ENCODE measurements around the gene TP73.

TP73 gene

DNA sequence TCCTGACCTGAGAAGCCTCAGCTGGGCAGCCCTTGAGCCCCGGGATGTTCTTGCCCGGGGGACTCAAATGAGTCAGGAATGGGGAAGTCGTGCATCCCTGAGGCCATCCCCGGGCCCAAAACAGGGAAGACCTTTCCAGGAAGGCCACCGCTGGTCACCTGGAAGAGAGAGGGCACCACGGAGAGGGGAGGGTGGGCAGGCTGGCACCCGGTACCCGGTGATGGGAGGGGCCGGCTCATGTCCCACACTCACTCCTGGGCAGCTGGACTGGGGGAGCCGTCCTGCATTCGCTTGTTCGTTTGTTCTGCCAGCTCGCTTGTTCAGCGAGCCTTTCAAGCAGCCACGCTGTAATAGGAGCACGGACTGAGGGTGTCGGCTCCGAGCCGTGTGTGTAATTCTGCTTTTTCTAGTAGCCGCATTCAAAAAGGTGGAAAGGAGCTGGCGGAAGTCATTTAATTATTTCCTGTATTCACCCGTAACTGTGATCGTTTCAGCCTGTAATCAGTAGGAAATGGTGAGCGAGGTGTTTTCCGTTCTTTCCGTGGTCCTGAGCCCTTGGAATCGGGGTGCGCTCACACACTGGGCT lies 51.6 kb downstream of the TP73 start:
- H3K27ac ChIP-seq (ENCODE audit: low read depth, low read length), result no peak overlapping the region
- H4K20me1 ChIP-seq (ENCODE audit: control insufficient read depth, insufficient read depth, low read depth, low read length), result no peaks in the 10 kb centered on the region; the same call in 1 of the 2 replicates
- peak overlapping the region; percentile 57 for H3K4me2 ChIP-seq (ENCODE audit: low read length)
- H3K4me3 ChIP-seq (ENCODE audit: low read length), result peak overlapping the region; percentile 42
- no peaks in the 10 kb centered on the region for H3K9me2 ChIP-seq (replicated peaks; ENCODE audit: control insufficient read depth, low read length)
- no peaks in the 10 kb centered on the region; the same call in 1 of the 2 replicates for H3K36me3 ChIP-seq (ENCODE audit: control insufficient read depth, low read length)
- TF ChIP-seq, protein P1, sequence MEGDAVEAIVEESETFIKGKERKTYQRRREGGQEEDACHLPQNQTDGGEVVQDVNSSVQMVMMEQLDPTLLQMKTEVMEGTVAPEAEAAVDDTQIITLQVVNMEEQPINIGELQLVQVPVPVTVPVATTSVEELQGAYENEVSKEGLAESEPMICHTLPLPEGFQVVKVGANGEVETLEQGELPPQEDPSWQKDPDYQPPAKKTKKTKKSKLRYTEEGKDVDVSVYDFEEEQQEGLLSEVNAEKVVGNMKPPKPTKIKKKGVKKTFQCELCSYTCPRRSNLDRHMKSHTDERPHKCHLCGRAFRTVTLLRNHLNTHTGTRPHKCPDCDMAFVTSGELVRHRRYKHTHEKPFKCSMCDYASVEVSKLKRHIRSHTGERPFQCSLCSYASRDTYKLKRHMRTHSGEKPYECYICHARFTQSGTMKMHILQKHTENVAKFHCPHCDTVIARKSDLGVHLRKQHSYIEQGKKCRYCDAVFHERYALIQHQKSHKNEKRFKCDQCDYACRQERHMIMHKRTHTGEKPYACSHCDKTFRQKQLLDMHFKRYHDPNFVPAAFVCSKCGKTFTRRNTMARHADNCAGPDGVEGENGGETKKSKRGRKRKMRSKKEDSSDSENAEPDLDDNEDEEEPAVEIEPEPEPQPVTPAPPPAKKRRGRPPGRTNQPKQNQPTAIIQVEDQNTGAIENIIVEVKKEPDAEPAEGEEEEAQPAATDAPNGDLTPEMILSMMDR (IDR thresholded peaks at IDR 0.05; ENCODE audit: low read depth, low read length, poor library complexity, severe bottlenecking), result no peak
- no peak for TF ChIP-seq EZH2phosphoT487 (IDR thresholded peaks at IDR 0.05; ENCODE audit: borderline replicate concordance, low read length)
- H3K9me3 ChIP-seq (ENCODE audit: control insufficient read depth, insufficient read depth, low read length), result no peaks in the 10 kb centered on the region
- H3K27me3 ChIP-seq (ENCODE audit: control insufficient read depth, low read length), result no peaks in the 10 kb centered on the region
- H3K4me1 ChIP-seq (ENCODE audit: control insufficient read depth, low read length), result peaks cover 17% of the 10 kb centered on the region
- H3F3A ChIP-seq (ENCODE audit: control insufficient read depth, insufficient read depth), result no peaks in the 10 kb centered on the region
- no peaks in the 10 kb centered on the region for H3K79me2 ChIP-seq (ENCODE audit: control insufficient read depth, low read length)

DNA sequence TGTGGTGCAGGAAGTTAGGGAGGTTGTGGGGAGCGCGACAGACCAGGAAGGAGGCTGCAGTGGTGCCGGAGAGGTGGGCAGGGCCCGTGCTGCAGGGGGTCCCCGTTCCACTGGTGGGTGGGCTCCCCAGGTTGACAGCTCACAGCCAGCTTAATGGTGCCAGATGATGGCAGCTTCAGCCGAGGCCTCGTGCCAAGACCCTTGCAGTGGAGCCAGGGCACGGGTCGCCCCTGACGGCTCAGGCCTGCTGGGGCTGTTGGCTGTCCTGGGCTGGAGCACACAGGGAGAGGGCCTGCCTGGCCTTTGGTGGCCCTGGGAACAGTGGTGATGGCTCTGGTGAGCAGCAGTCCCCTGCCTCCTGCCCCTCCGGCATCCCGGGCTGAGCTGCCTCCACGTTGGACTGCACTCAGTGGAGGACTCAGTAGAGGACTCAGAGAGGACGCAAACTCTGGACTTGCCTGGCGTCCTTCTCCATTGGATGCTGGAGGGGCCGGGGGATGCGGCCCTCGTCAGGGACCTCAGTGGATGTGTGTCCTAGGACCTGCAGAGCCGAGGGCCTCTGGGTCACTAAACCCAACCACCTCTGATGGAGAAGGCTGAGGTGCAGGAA lies 53.1 kb downstream of the TP73 start:
- H3K27ac ChIP-seq (ENCODE audit: low read depth, low read length), result no peak overlapping the region

DNA sequence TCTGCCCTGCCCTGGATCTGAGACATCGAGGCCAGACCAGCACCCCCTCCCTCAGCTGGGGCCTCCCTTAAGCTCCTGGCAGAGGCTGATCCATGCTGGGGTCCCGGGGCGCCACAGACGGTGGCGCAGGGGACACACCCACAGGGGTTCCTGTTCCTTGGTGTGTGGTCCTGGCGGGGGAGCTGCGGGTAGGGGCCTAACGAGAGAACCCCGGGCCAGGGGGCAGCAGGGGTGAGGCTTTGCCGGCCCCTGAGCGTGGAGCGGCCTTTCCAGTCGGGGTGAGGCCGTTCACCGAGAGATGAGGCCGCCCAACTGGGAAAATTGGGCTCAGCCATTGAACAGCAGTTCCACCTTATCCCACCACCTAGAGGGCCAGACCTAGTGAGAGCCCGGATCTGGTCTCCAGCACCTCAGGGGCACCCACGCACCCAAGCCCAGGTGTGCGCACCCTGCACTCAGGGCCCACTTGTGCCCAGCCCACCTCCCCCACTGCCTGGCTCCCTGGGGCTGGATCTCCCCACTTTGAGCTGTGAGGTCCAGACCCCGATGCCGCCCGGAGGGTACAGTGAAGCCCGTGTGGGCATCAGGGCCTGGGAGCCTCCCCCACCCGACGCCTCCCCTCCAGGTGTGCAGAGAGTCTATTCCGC lies 54.5 kb downstream of the TP73 start:
- Histone ChIP-seq H3K4me3 (ENCODE audit: low read length) (no peak overlapping the region), H3K36me3 (ENCODE audit: control insufficient read depth, low read length) (no peaks in the 10 kb centered on the region; the same call in 1 of the 2 replicates), H3F3A (ENCODE audit: control insufficient read depth, insufficient read depth) (no peaks in the 10 kb centered on the region), H3K79me2 (ENCODE audit: control insufficient read depth, low read length) (no peaks in the 10 kb centered on the region), H3K9me2 (replicated peaks; ENCODE audit: control insufficient read depth, low read length) (no peaks in the 10 kb centered on the region), H3K27me3 (ENCODE audit: control insufficient read depth, low read length) (no peaks in the 10 kb centered on the region), H3K4me1 (ENCODE audit: control insufficient read depth, low read length) (peaks cover 17% of the 10 kb centered on the region), H3K27ac (ENCODE audit: low read depth, low read length) (no peak overlapping the region), H3K9me3 (ENCODE audit: control insufficient read depth, insufficient read depth, low read length) (no peaks in the 10 kb centered on the region), H4K20me1 (ENCODE audit: control insufficient read depth, insufficient read depth, low read depth, low read length) (no peaks in the 10 kb centered on the region; the same call in 1 of the 2 replicates), H3K4me2 (ENCODE audit: low read length) (no peak overlapping the region)
- no peak for TF ChIP-seq EZH2phosphoT487 (IDR thresholded peaks at IDR 0.05; ENCODE audit: borderline replicate concordance, low read length)
- TF ChIP-seq, protein P1 (IDR thresholded peaks at IDR 0.05; ENCODE audit: low read depth, low read length, poor library complexity, severe bottlenecking), result no peak

More for the DNA sequence above, 53.1 kb downstream of the TP73 start:
- no peaks in the 10 kb centered on the region for H3F3A ChIP-seq (ENCODE audit: control insufficient read depth, insufficient read depth)
- no peaks in the 10 kb centered on the region; the same call in 1 of the 2 replicates for H4K20me1 ChIP-seq (ENCODE audit: control insufficient read depth, insufficient read depth, low read depth, low read length)
- no peak overlapping the region for H3K4me3 ChIP-seq (ENCODE audit: low read length)
- no peak overlapping the region for H3K4me2 ChIP-seq (ENCODE audit: low read length)
- H3K79me2 ChIP-seq (ENCODE audit: control insufficient read depth, low read length), result no peaks in the 10 kb centered on the region
- H3K9me2 ChIP-seq (replicated peaks; ENCODE audit: control insufficient read depth, low read length), result no peaks in the 10 kb centered on the region
- H3K27me3 ChIP-seq (ENCODE audit: control insufficient read depth, low read length), result no peaks in the 10 kb centered on the region
- peaks cover 17% of the 10 kb centered on the region for H3K4me1 ChIP-seq (ENCODE audit: control insufficient read depth, low read length)
- no peaks in the 10 kb centered on the region; the same call in 1 of the 2 replicates for H3K36me3 ChIP-seq (ENCODE audit: control insufficient read depth, low read length)
- TF ChIP-seq EZH2phosphoT487 (IDR thresholded peaks at IDR 0.05; ENCODE audit: borderline replicate concordance, low read length), result no peak
- TF ChIP-seq, protein P1 (IDR thresholded peaks at IDR 0.05; ENCODE audit: low read depth, low read length, poor library complexity, severe bottlenecking), result no peak
- no peaks in the 10 kb centered on the region for H3K9me3 ChIP-seq (ENCODE audit: control insufficient read depth, insufficient read depth, low read length)

Data from DOHH2 (cell line).